ENCODE data around the gene BACE1-AS.

The BACE1-AS gene

GRCh38 chr11:117281869-117282268 is 9.3 kb upstream of the BACE1-AS start:
- no peak overlapping the region for H3K4me2 ChIP-seq (ENCODE audit: low read length)
- H3K4me3 ChIP-seq (ENCODE audit: low read length): no peak overlapping the region
- H3K4me1 ChIP-seq (ENCODE audit: control insufficient read depth, low read length): no peaks in the 10 kb centered on the region
- TF ChIP-seq CTCF (IDR thresholded peaks at IDR 0.05; ENCODE audit: low read depth, low read length, poor library complexity, severe bottlenecking) (no peak), EZH2phosphoT487 (IDR thresholded peaks at IDR 0.05; ENCODE audit: borderline replicate concordance, low read length) (no peak)
- H3K9me2 ChIP-seq (replicated peaks; ENCODE audit: control insufficient read depth, low read length): no peaks in the 10 kb centered on the region
- H3K36me3 ChIP-seq (ENCODE audit: control insufficient read depth, low read length): peaks cover 16% of the 10 kb centered on the region; the same call in 1 of the 2 replicates
- H3K27ac ChIP-seq (ENCODE audit: low read depth, low read length): no peak overlapping the region
- H3K27me3 ChIP-seq (ENCODE audit: control insufficient read depth, low read length): no peaks in the 10 kb centered on the region
- H4K20me1 ChIP-seq (ENCODE audit: control insufficient read depth, insufficient read depth, low read depth, low read length): no peaks in the 10 kb centered on the region
- H3F3A ChIP-seq (ENCODE audit: control insufficient read depth, insufficient read depth): no peaks in the 10 kb centered on the region
- no peaks in the 10 kb centered on the region for H3K9me3 ChIP-seq (ENCODE audit: control insufficient read depth, insufficient read depth, low read length)
- no peaks in the 10 kb centered on the region for H3K79me2 ChIP-seq (ENCODE audit: control insufficient read depth, low read length)

GRCh38 chr11:117282956-117283355 is 8.2 kb upstream of the BACE1-AS start:
- no peaks in the 10 kb centered on the region for H4K20me1 ChIP-seq (ENCODE audit: control insufficient read depth, insufficient read depth, low read depth, low read length)
- H3K27me3 ChIP-seq (ENCODE audit: control insufficient read depth, low read length): no peaks in the 10 kb centered on the region
- H3K4me1 ChIP-seq (ENCODE audit: control insufficient read depth, low read length): no peaks in the 10 kb centered on the region
- no peak overlapping the region for H3K4me2 ChIP-seq (ENCODE audit: low read length)
- H3K4me3 ChIP-seq (ENCODE audit: low read length): no peak overlapping the region
- no peaks in the 10 kb centered on the region for H3F3A ChIP-seq (ENCODE audit: control insufficient read depth, insufficient read depth)
- no peak overlapping the region for H3K27ac ChIP-seq (ENCODE audit: low read depth, low read length)
- H3K36me3 ChIP-seq (ENCODE audit: control insufficient read depth, low read length): peaks cover 16% of the 10 kb centered on the region; the same call in 1 of the 2 replicates
- no peaks in the 10 kb centered on the region for H3K9me2 ChIP-seq (replicated peaks; ENCODE audit: control insufficient read depth, low read length)
- no peaks in the 10 kb centered on the region for H3K79me2 ChIP-seq (ENCODE audit: control insufficient read depth, low read length)
- TF ChIP-seq EZH2phosphoT487 (IDR thresholded peaks at IDR 0.05; ENCODE audit: borderline replicate concordance, low read length): no peak
- TF ChIP-seq CTCF (IDR thresholded peaks at IDR 0.05; ENCODE audit: low read depth, low read length, poor library complexity, severe bottlenecking): no peak
- H3K9me3 ChIP-seq (ENCODE audit: control insufficient read depth, insufficient read depth, low read length): no peaks in the 10 kb centered on the region

GRCh38 chr11:117284053-117284452 is 7.1 kb upstream of the BACE1-AS start:
- Histone ChIP-seq H4K20me1 (ENCODE audit: control insufficient read depth, insufficient read depth, low read depth, low read length) (no peaks in the 10 kb centered on the region), H3K4me3 (ENCODE audit: low read length) (no peak overlapping the region), H3K36me3 (ENCODE audit: control insufficient read depth, low read length) (peaks cover 16% of the 10 kb centered on the region; the same call in 1 of the 2 replicates), H3F3A (ENCODE audit: control insufficient read depth, insufficient read depth) (no peaks in the 10 kb centered on the region), H3K9me3 (ENCODE audit: control insufficient read depth, insufficient read depth, low read length) (no peaks in the 10 kb centered on the region), H3K9me2 (replicated peaks; ENCODE audit: control insufficient read depth, low read length) (no peaks in the 10 kb centered on the region), H3K4me2 (ENCODE audit: low read length) (no peak overlapping the region), H3K79me2 (ENCODE audit: control insufficient read depth, low read length) (no peaks in the 10 kb centered on the region), H3K4me1 (ENCODE audit: control insufficient read depth, low read length) (no peaks in the 10 kb centered on the region), H3K27me3 (ENCODE audit: control insufficient read depth, low read length) (no peaks in the 10 kb centered on the region), H3K27ac (ENCODE audit: low read depth, low read length) (no peak overlapping the region)
- TF ChIP-seq CTCF (IDR thresholded peaks at IDR 0.05; ENCODE audit: low read depth, low read length, poor library complexity, severe bottlenecking) (no peak), EZH2phosphoT487 (IDR thresholded peaks at IDR 0.05; ENCODE audit: borderline replicate concordance, low read length) (no peak)

Measured in DOHH2 (cell line).